B cell (primary cell): Measurements from ENCODE around the gene EFCAB14. TPM values are rescaled to one million over a fixed set of nuclear protein-coding genes. Genes with fewer than 3 reads are reported as not detected.

Experiments used
- ATAC-seq: fragments of 200-7000 bp; cut with Tn5 transposase; one replicate; pipeline ENCODE4 v1.10.0; 2021; ENCODE audit warnings: low read depth, mild to moderate bottlenecking, moderate number of reproducible peaks, moderate library complexity
- CTCF ChIA-PET: fragments of 350-600 bp; sonication (Branson Sonifier 250); formaldehyde crosslinking; loops from one replicate; lab custom pipeline; 2021; ENCODE audit warnings: antibody characterized with exemption, inconsistent platforms; lab: Charles Lee
- POLR2A ChIA-PET: fragments of 350-600 bp; sonication (Branson Sonifier 250); formaldehyde crosslinking; loops from one replicate; lab custom pipeline; 2021; ENCODE audit warnings: antibody characterized with exemption; lab: Charles Lee
- DNase-seq: peaks from one replicate; pipeline ENCODE4 v3.0.0; 2013
- H2AFZ ChIP-seq: 2 replicates; pipeline ENCODE4 v1.6.1; 2012; ENCODE audit warnings: mild to moderate bottlenecking, low read depth, low read length; ENCODE audit not compliant: insufficient read depth, poor library complexity, severe bottlenecking
- H3K27ac ChIP-seq, 2 donors: 1 replicate in 1 of 2; 2 replicates in 1 of 2; pipeline ENCODE4 v1.5.1; 2012 to 2013; ENCODE audit warnings: low read length in 2 of 2, mild to moderate bottlenecking in 2 of 2, moderate library complexity in 1 of 2
- H3K27me3 ChIP-seq, 4 experiments: fragments of 200-600 bp in 1 of 4; sonication (generic) in 1 of 4; replicated peaks in 1 of 4; 1 replicate in 2 of 4; 2 replicates in 2 of 4; pipeline versions ENCODE4 v1.6.1 to v1.7.0; 2013 to 2016; ENCODE audit warnings: low read length in 3 of 4, mild to moderate bottlenecking in 2 of 4, mixed read lengths in 1 of 4, moderate library complexity in 1 of 4; ENCODE audit not compliant: insufficient read depth in 4 of 4, control insufficient read depth in 3 of 4; ENCODE audit errors: control extremely low read depth in 1 of 4
- H3K36me3 ChIP-seq, 2 experiments: replicated peaks in 1 of 2; 1 replicate in 1 of 2; 2 replicates in 1 of 2; pipeline versions ENCODE4 v1.6.1 to v1.7.1; 2013; ENCODE audit warnings: low read length in 1 of 2; ENCODE audit not compliant: insufficient read depth in 2 of 2, control insufficient read depth in 1 of 2; ENCODE audit errors: control extremely low read depth in 1 of 2, extremely low read depth in 1 of 2
- H3K4me1 ChIP-seq, 2 donors: fragments of 200-600 bp in 1 of 2; sonication (generic) in 1 of 2; 1 replicate in 1 of 2; 2 replicates in 1 of 2; pipeline versions ENCODE4 v1.5.1 to v1.6.1; 2013 to 2017; ENCODE audit warnings: low read length in 2 of 2; ENCODE audit not compliant: control insufficient read depth in 2 of 2, insufficient read depth in 2 of 2
- H3K4me2 ChIP-seq: replicated peaks from 2 replicates; pipeline ENCODE3; 2012; ENCODE audit warnings: mild to moderate bottlenecking, low read depth, low read length; ENCODE audit not compliant: poor library complexity, severe bottlenecking
- H3K4me3 ChIP-seq, 5 experiments: fragments of 200-600 bp in 1 of 5; sonication (generic) in 1 of 5; 1 replicate in 3 of 5; 2 replicates in 2 of 5; pipeline versions ENCODE4 v1.5.1 to v1.7.0; 2011 to 2016; ENCODE audit warnings: low read length in 4 of 5, mild to moderate bottlenecking in 4 of 5, low read depth in 2 of 5, control low read depth in 1 of 5, moderate library complexity in 1 of 5; ENCODE audit not compliant: insufficient read depth in 1 of 5; ENCODE audit errors: control extremely low read depth in 1 of 5, extremely low read depth in 1 of 5
- H3K79me2 ChIP-seq: fragments of 200-600 bp; sonication (generic); one replicate; pipeline ENCODE4 v1.6.0; 2016; ENCODE audit warnings: low read length; ENCODE audit not compliant: control insufficient read depth, insufficient read depth
- H3K9ac ChIP-seq: fragments of 200-600 bp; sonication (generic); 2 replicates; pipeline ENCODE4 v1.6.1; 2017; ENCODE audit warnings: mild to moderate bottlenecking, low read length, moderate library complexity
- H3K9me3 ChIP-seq, 3 donors: one replicate each; pipeline versions ENCODE4 v1.6.1 to v1.7.1; 2013; ENCODE audit warnings: low read length in 2 of 3; ENCODE audit not compliant: control insufficient read depth in 2 of 3, insufficient read depth in 1 of 3; ENCODE audit errors: control extremely low read depth in 1 of 3
- H4K20me1 ChIP-seq: 2 replicates; pipeline ENCODE4 v1.6.0; 2012; ENCODE audit warnings: mild to moderate bottlenecking, low read length; ENCODE audit not compliant: insufficient read depth, control insufficient read depth, poor library complexity, severe bottlenecking
- H3K27ac Mint-ChIP-seq: one replicate; pipeline ENCODE4 v1.8.0; 2021; ENCODE audit warnings: mixed read lengths
- H3K27me3 Mint-ChIP-seq: one replicate; pipeline ENCODE4 v1.8.0; 2021; ENCODE audit warnings: mixed read lengths
- H3K4me1 Mint-ChIP-seq: one replicate; pipeline ENCODE4 v1.8.0; 2021; ENCODE audit warnings: mixed read lengths
- H3K4me3 Mint-ChIP-seq: one replicate; pipeline ENCODE4 v1.8.0; 2021; ENCODE audit warnings: mixed read lengths
- H3K9me3 Mint-ChIP-seq: one replicate; pipeline ENCODE4 v1.8.0; 2022; ENCODE audit warnings: mixed read lengths; ENCODE audit not compliant: insufficient read depth
- CTCF ChIP-seq: fragments of 200-600 bp; IDR thresholded peaks from one replicate; pipeline ENCODE4 v1.8.0; 2022; ENCODE audit warnings: antibody characterized with exemption, mild to moderate bottlenecking
- EZH2 ChIP-seq: IDR thresholded peaks from 2 replicates; pipeline ENCODE4 v1.6.1; 2012; ENCODE audit warnings: borderline replicate concordance, low read depth, mild to moderate bottlenecking, moderate library complexity, low read length; ENCODE audit not compliant: insufficient read depth, poor library complexity, severe bottlenecking
- WGBS: methylation state at CpG from one replicate; pipeline ENCODE4 v1.1.5; 2013; ENCODE audit warnings: missing lambda C conversion rate; ENCODE audit not compliant: insufficient coverage; 5-methylcytosine and 5-hydroxymethylcytosine counted together
- intact Hi-C: fragments of 100-400 bp; cut with micrococcal nuclease; formaldehyde crosslinking; loops from one replicate; pipeline ENCODE4 v1.10.0; 2022
- polyA plus RNA-seq: library from polyadenylated mRNA; depleted of rRNA; stranded (reverse); fragments of >200 nt; gene quantifications from 2 replicates; pipeline ENCODE4 v1.2.3, GENCODE V29; 2012
- total RNA-seq, 2 donors: library from RNA; stranded (reverse); fragments of 120-200 nt in 1 of 2; gene quantifications; 1 replicate in 1 of 2; 2 replicates in 1 of 2; pipeline versions ENCODE4 v1.2.3 to v1.2.4, GENCODE V29; 2013 to 2022

EFCAB14 gene
- total and polyA plus RNA-seq, 2 donors (not counting 1 experiment from before 2014, with no cell fraction given), result 22.8 to 98.8 TPM

GRCh38 chr1:46639547-46639946, 79.4 kb downstream of the EFCAB14 start:
- no peak overlapping the region for H3K27ac Mint-ChIP-seq
- Histone ChIP-seq H3K9me3 (no peaks in the 10 kb centered on the region), H3K4me3 (no peak overlapping the region), H4K20me1 (no peaks in the 10 kb centered on the region), H2AFZ (no peak overlapping the region), H3K27me3 (no peaks in the 10 kb centered on the region), H3K27ac (no peak overlapping the region), H3K4me2 (no peak overlapping the region), H3K4me1 (no peaks in the 10 kb centered on the region), H3K36me3 (peaks cover 5 to 29% of the 10 kb centered on the region in 2 experiments), H3K79me2 (no peaks in the 10 kb centered on the region), H3K9ac (no peak overlapping the region)
- DNase-seq, result no peak
- WGBS, result no CpG with 5 or more reads among the region's 1 CpG
- no peaks in the 10 kb centered on the region for H3K27me3 Mint-ChIP-seq
- intact Hi-C loops, result no loop called here
- no peak for TF ChIP-seq CTCF
- ChIA-PET POLR2A (no interaction called here), CTCF (no interaction called here)
- H3K4me3 Mint-ChIP-seq, result no peak overlapping the region
- no peaks in the 10 kb centered on the region for H3K9me3 Mint-ChIP-seq
- ATAC-seq, result no peak
- H3K4me1 Mint-ChIP-seq, result no peaks in the 10 kb centered on the region

GRCh38 chr1:46638921-46639320, 80.0 kb downstream of the EFCAB14 start:
- no peak for ATAC-seq
- H3K4me1 ChIP-seq, result no peaks in the 10 kb centered on the region
- ChIA-PET POLR2A (no interaction called here), CTCF (no interaction called here)
- peaks cover 5 to 29% of the 10 kb centered on the region in 2 experiments for H3K36me3 ChIP-seq
- H3K4me2 ChIP-seq, result no peak overlapping the region
- no peak overlapping the region for H3K27ac ChIP-seq
- H2AFZ ChIP-seq, result no peak overlapping the region
- no peaks in the 10 kb centered on the region for H3K27me3 ChIP-seq
- H3K4me3 ChIP-seq, result no peak overlapping the region
- no peak overlapping the region for H3K9ac ChIP-seq
- no peak overlapping the region for H3K27ac Mint-ChIP-seq
- no peak overlapping the region for H3K4me3 Mint-ChIP-seq
- no peak for DNase-seq
- no peaks in the 10 kb centered on the region for H3K27me3 Mint-ChIP-seq
- H3K9me3 ChIP-seq, result no peaks in the 10 kb centered on the region
- no peaks in the 10 kb centered on the region for H3K4me1 Mint-ChIP-seq
- no peak for TF ChIP-seq EZH2
- TF ChIP-seq CTCF, result no peak
- H4K20me1 ChIP-seq, result no peaks in the 10 kb centered on the region
- no peaks in the 10 kb centered on the region for H3K9me3 Mint-ChIP-seq
- H3K79me2 ChIP-seq, result no peaks in the 10 kb centered on the region
- intact Hi-C loops, result no loop called here
